ENCODE results near the gene ANKS1A. TPM values are rescaled to one million over a fixed set of nuclear protein-coding genes. Genes with fewer than 3 reads are reported as not detected.

ANKS1A gene
- total and polyA plus RNA-seq, 2 experiments from 2014 or later = 12.1 to 31.9 TPM

GRCh38 chr6:35128042-35128441 lies 239.0 kb downstream of the ANKS1A start:
- no peak overlapping the region for H3K27ac ChIP-seq (ENCODE audit: low read depth)
- TF ChIP-seq EZH2 (IDR thresholded peaks at IDR 0.05; ENCODE audit: low read depth, unreplicated experiment) = no peak
- TF ChIP-seq NANOG (IDR thresholded peaks at IDR 0.05; ENCODE audit: borderline replicate concordance) = no peak
- TF ChIP-seq CTCF (conservative IDR thresholded peaks at IDR 0.05; ENCODE audit: low read depth in 2 of 2) = no peak
- TF ChIP-seq ZNF462 (CRISPR knock-in tag; IDR thresholded peaks at IDR 0.05) = no peak
- TF ChIP-seq JUNB (IDR thresholded peaks at IDR 0.05; ENCODE audit: unreplicated experiment) = no peak
- no peak for TF ChIP-seq EZH2phosphoT487 (IDR thresholded peaks at IDR 0.05; ENCODE audit: unreplicated experiment)
- no peak for TF ChIP-seq ZNF331 (CRISPR knock-in tag; IDR thresholded peaks at IDR 0.05; ENCODE audit: low read depth)
- TF ChIP-seq POLR2AphosphoS5 (IDR thresholded peaks at IDR 0.05; ENCODE audit: low read depth) = no peak
- no peak for TF ChIP-seq STAT1 (IDR thresholded peaks at IDR 0.05; ENCODE audit: unreplicated experiment)
- TF ChIP-seq CREB1 (CRISPR knock-in tag; IDR thresholded peaks at IDR 0.05; ENCODE audit: low read depth) = no peak
- no peak for TF ChIP-seq REST (IDR thresholded peaks at IDR 0.05; ENCODE audit: unreplicated experiment)
- TF ChIP-seq ZNF114 (CRISPR knock-in tag; IDR thresholded peaks at IDR 0.05) = no peak
- no peak for TF ChIP-seq ETS1 (IDR thresholded peaks at IDR 0.05)
- H3K79me2 ChIP-seq (replicated peaks; ENCODE audit: insufficient read depth) = no peaks in the 10 kb centered on the region
- H2AFZ ChIP-seq = peak overlapping the region; percentile 32; the same call in 1 of the 2 replicates
- no peak for DNase-seq (ENCODE audit: low spot score)
- H3K4me3 ChIP-seq = no peak overlapping the region
- H3K27me3 ChIP-seq (ENCODE audit: insufficient read depth) = no peaks in the 10 kb centered on the region
- H3K4me2 ChIP-seq = no peak overlapping the region
- H3K27me3 Mint-ChIP-seq (ENCODE audit: insufficient read depth, low read depth, poor library complexity) = peaks cover 2% of the 10 kb centered on the region
- H3F3A ChIP-seq (replicated peaks; ENCODE audit: low read depth) = no peaks in the 10 kb centered on the region
- H3K4me3 Mint-ChIP-seq = no peak overlapping the region
- no peaks in the 10 kb centered on the region for H3K36me3 ChIP-seq (ENCODE audit: insufficient read depth)
- H3K4me1 Mint-ChIP-seq = no peaks in the 10 kb centered on the region
- ATAC-seq = no peak
- H3K9me2 ChIP-seq (ENCODE audit: insufficient read depth) = no peaks in the 10 kb centered on the region
- H4K20me1 ChIP-seq (replicated peaks; ENCODE audit: insufficient read depth) = no peaks in the 10 kb centered on the region
- H3K9me3 Mint-ChIP-seq = no peaks in the 10 kb centered on the region
- no peak overlapping the region for H3K27ac Mint-ChIP-seq
- no peaks in the 10 kb centered on the region for H3K36me3 Mint-ChIP-seq (ENCODE audit: low read depth)
- H3K4me1 ChIP-seq (ENCODE audit: insufficient read depth) = no peaks in the 10 kb centered on the region

Data from GM23338 (cell line).